Omental fat pad (tissue), 4 donors: ENCODE measurements around the gene TBC1D14. TPM values are rescaled to one million over a fixed set of nuclear protein-coding genes. Genes with fewer than 3 reads are reported as not detected.
"Not testable (repeated sequence)": the region's sequence is repeated elsewhere in the genome, so short reads cannot be mapped to it uniquely, and the experiment has no call there.

Experiments
- ATAC-seq: fragments of 150-250 bp; one replicate; pipeline ENCODE4 v1.9.1; 2016; ENCODE audit warnings: mild to moderate bottlenecking, moderate library complexity; ENCODE audit not compliant: low FRiP score
- DNase-seq: peaks from one replicate; pipeline ENCODE4 v3.0.0-alpha.2; 2019; ENCODE audit warnings: low spot score
- CTCF ChIP-seq, 3 donors: fragments of 450-650 bp; IDR thresholded peaks; one replicate each; pipeline ENCODE4 v1.5.1; 2016 to 2017; ENCODE audit warnings: antibody characterized with exemption in 3 of 3, mild to moderate bottlenecking in 3 of 3, moderate library complexity in 2 of 3
- total RNA-seq, 4 donors: library from RNA; depleted of rRNA; stranded (reverse); fragments of >200 nt; gene quantifications; one replicate each; pipeline ENCODE4 v1.1.0, GENCODE V29; 2016

The TBC1D14 gene
- total RNA-seq, 4 donors from 2014 or later: 38.0 to 58.2 (median 56.8) TPM

- no peak for ATAC-seq
- no peak for TF ChIP-seq CTCF (IDR thresholded peaks at IDR 0.05)
- no peak for DNase-seq
These were observed 824 bp downstream of the TBC1D14 start for GRCh38 chr4:6910340-6910959.

GRCh38 chr4:6910960-6911874, 1.6 kb downstream of the TBC1D14 start:
- DNase-seq (no peak), ATAC-seq (no peak)
- no peak for TF ChIP-seq CTCF (IDR thresholded peaks at IDR 0.05)

GRCh38 chr4:6911917-6912316, 2.3 kb downstream of the TBC1D14 start:
- DNase-seq, ATAC-seq: not testable (repeated sequence)

- no peak for DNase-seq
- TF ChIP-seq CTCF (IDR thresholded peaks at IDR 0.05): no peak
- ATAC-seq: no peak
These were observed 2.8 kb downstream of the TBC1D14 start for GRCh38 chr4:6912441-6912840.

GRCh38 chr4:6913350-6913905, 3.8 kb downstream of the TBC1D14 start:
- ATAC-seq (no peak), DNase-seq (no peak)
- no peak for TF ChIP-seq CTCF (IDR thresholded peaks at IDR 0.05)

GRCh38 chr4:6914448-6914847, 4.8 kb downstream of the TBC1D14 start:
- ATAC-seq: no peak
- no peak for TF ChIP-seq CTCF (IDR thresholded peaks at IDR 0.05)

More at GRCh38 chr4:6914448-6914847, 4.8 kb downstream of the TBC1D14 start:
- DNase-seq: no peak
